ENCODE results near the gene ZBTB7C.

GRCh38 chr18:48136051-48136826, 272.9 kb downstream of the ZBTB7C start:
- TF ChIP-seq CTCF (IDR thresholded peaks at IDR 0.05) = no peak
- no peak for TF ChIP-seq GATA2 (CRISPR knock-in tag; IDR thresholded peaks at IDR 0.05)
- TF ChIP-seq EZH2phosphoT487 (IDR thresholded peaks at IDR 0.05; ENCODE audit: borderline replicate concordance, low read depth) = 0 out of 2 replicates have a peak, but pooled peaks have one; percentile 2
- TF ChIP-seq TAF1 (IDR thresholded peaks at IDR 0.05; ENCODE audit: borderline replicate concordance, low read depth, low read length) = no peak
- TF ChIP-seq MAX (IDR thresholded peaks at IDR 0.05; ENCODE audit: low read depth) = no peak

Measured in SK-N-SH (cell line).